Prostate gland (tissue), 2 donors: Measurements from ENCODE around the gene AKAP8L.

Experiments used
- CTCF ChIP-seq, 4 experiments: fragments of 200-600 bp in 2 of 4; fragments of 450-650 bp in 2 of 4; sonication (generic) in 2 of 4; IDR thresholded peaks; 1 replicate in 3 of 4; 2 replicates in 1 of 4; pipeline ENCODE4 v1.5.1; 2016 to 2019; ENCODE audit warnings: antibody characterized with exemption in 4 of 4, mild to moderate bottlenecking in 2 of 4, moderate library complexity in 2 of 4
- POLR2A ChIP-seq: fragments of 450-650 bp; IDR thresholded peaks from one replicate; pipeline ENCODE4 v1.6.1; 2016; ENCODE audit warnings: antibody characterized with exemption, mild to moderate bottlenecking
- POLR2AphosphoS5 ChIP-seq: sonication (generic); formaldehyde crosslinking; IDR thresholded peaks from one replicate; pipeline ENCODE4 v1.6.1; 2017; ENCODE audit warnings: antibody characterized with exemption

GRCh38 chr19:15369594-15369891 is 49.2 kb downstream of the AKAP8L start:
- TF ChIP-seq CTCF (IDR thresholded peaks at IDR 0.05) (no peak), POLR2AphosphoS5 (no peak), POLR2A (no peak)
